Stimulated activated effector memory CD8-positive, alpha-beta T cell treated with anti-CD3 and anti-CD28 coated beads, Interleukin-12 subunit alpha, Interleukin-12 subunit beta, amount 100 ng/mL, for 72 hours (primary cell): ENCODE data around the gene QPCT.

ENCODE experiments used
- ATAC-seq: fragments of 150-1000 bp; cut with Tn5 transposase; 2 replicates; pipeline ENCODE4 v1.10.0; 2021
- DNase-seq, 2 donors: peaks; one replicate each; pipeline ENCODE4 v3.0.0; 2021 to 2022; ENCODE audit warnings: low spot score in 2 of 2
- H3K27ac Mint-ChIP-seq: one replicate; pipeline ENCODE4 v1.8.0; 2022; ENCODE audit warnings: mild to moderate bottlenecking, mixed read lengths
- H3K36me3 Mint-ChIP-seq: one replicate; pipeline ENCODE4 v1.8.0; 2022; ENCODE audit warnings: mild to moderate bottlenecking, mixed read lengths
- H3K4me1 Mint-ChIP-seq: one replicate; pipeline ENCODE4 v1.8.0; 2022; ENCODE audit warnings: mixed read lengths
- H3K4me3 Mint-ChIP-seq: one replicate; pipeline ENCODE4 v1.8.0; 2022; ENCODE audit warnings: mild to moderate bottlenecking, mixed read lengths
- H3K9me3 Mint-ChIP-seq: one replicate; pipeline ENCODE4 v1.8.0; 2022; ENCODE audit warnings: mixed read lengths

QPCT gene

GRCh38 chr2:37321029-37321682, 23.3 kb upstream of the QPCT start:
- Mint-ChIP-seq H3K4me1 (peaks cover 43% of the 10 kb centered on the region), H3K9me3 (no peaks in the 10 kb centered on the region), H3K27ac (peak overlapping the region; percentile 47), H3K36me3 (peaks cover 31% of the 10 kb centered on the region), H3K4me3 (peak overlapping the region; percentile 18)
- DNase-seq (no peak), ATAC-seq (no peak)

GRCh38 chr2:37322368-37322767, 22.1 kb upstream of the QPCT start:
- Mint-ChIP-seq H3K9me3 (no peaks in the 10 kb centered on the region), H3K4me3 (peak overlapping the region; percentile 87), H3K27ac (peak overlapping the region; percentile 32), H3K4me1 (peaks cover 44% of the 10 kb centered on the region), H3K36me3 (peaks cover 22% of the 10 kb centered on the region)
- ATAC-seq (no peak), DNase-seq (no peak)

GRCh38 chr2:37323176-37323780, 21.2 kb upstream of the QPCT start:
- Mint-ChIP-seq H3K4me1 (peaks cover 35% of the 10 kb centered on the region), H3K4me3 (peak overlapping the region; percentile 87), H3K36me3 (peaks cover 16% of the 10 kb centered on the region), H3K9me3 (no peaks in the 10 kb centered on the region), H3K27ac (peak overlapping the region; percentile 92)
- no peak for DNase-seq
- ATAC-seq: no peak

- peak; percentile 22 to 64 for DNase-seq
- H3K4me1 Mint-ChIP-seq: peaks cover 28% of the 10 kb centered on the region
- no peaks in the 10 kb centered on the region for H3K9me3 Mint-ChIP-seq
- H3K4me3 Mint-ChIP-seq: peak overlapping the region; percentile 87
- peak overlapping the region; percentile 92 for H3K27ac Mint-ChIP-seq
- ATAC-seq: peak; percentile 43
- H3K36me3 Mint-ChIP-seq: peaks cover 16% of the 10 kb centered on the region
Measured at GRCh38 chr2:37323781-37324535, 20.5 kb upstream of the QPCT start.

- ATAC-seq (no peak), DNase-seq (no peak)
- H3K36me3 Mint-ChIP-seq: peaks cover 16% of the 10 kb centered on the region
- H3K4me1 Mint-ChIP-seq: peaks cover 28% of the 10 kb centered on the region
- peak overlapping the region; percentile 87 for H3K4me3 Mint-ChIP-seq
- no peaks in the 10 kb centered on the region for H3K9me3 Mint-ChIP-seq
- H3K27ac Mint-ChIP-seq: no peak overlapping the region
Measured at GRCh38 chr2:37324536-37324785, 20.0 kb upstream of the QPCT start.

GRCh38 chr2:37324786-37325624, 19.4 kb upstream of the QPCT start, which contains the start of gene PRKD3:
TSS of gene PRKD3 (minus strand) at chr2:37324833. CDS start at chr2:37316524, 8,309 bp downstream.
- H3K27ac Mint-ChIP-seq: peak within 1 kb of the TSS; percentile 92
- H3K9me3 Mint-ChIP-seq: no peaks in the 10 kb centered on the region
- peak within 1 kb of the TSS; percentile 87 for H3K4me3 Mint-ChIP-seq
- ATAC-seq (peak; percentile 87), DNase-seq (peak; percentile 51 to 83)
- peaks cover 28% of the 10 kb centered on the region for H3K4me1 Mint-ChIP-seq
- peaks cover 16% of the 10 kb centered on the region for H3K36me3 Mint-ChIP-seq

DNA sequence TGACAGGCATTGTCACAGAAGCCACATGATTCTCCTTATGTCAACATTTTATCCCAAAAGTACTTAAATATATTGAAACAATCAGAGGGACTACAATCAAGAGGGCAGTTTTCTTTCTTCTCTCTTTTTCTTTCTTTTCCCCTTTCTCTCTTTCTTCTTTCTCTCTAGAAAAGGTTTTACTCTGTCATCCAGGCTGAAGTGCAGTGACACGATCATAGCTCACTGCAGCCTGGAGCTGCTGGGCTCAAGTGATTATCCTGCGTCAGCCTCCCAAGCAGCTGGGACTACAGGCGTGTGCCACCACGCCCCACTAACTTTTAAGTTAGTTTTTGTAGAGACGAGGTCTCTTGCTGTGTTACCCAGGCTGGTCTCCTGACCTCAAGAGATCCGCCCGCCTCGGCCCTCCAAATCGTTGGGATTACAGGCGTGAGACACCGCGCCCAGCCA, 18.8 kb upstream of the QPCT start:
- H3K36me3 Mint-ChIP-seq: peaks cover 16% of the 10 kb centered on the region
- no peaks in the 10 kb centered on the region for H3K9me3 Mint-ChIP-seq
- ATAC-seq: no peak
- H3K4me3 Mint-ChIP-seq: peak overlapping the region; percentile 87
- no peak for DNase-seq
- H3K4me1 Mint-ChIP-seq: peaks cover 28% of the 10 kb centered on the region
- peak overlapping the region; percentile 39 for H3K27ac Mint-ChIP-seq

DNA sequence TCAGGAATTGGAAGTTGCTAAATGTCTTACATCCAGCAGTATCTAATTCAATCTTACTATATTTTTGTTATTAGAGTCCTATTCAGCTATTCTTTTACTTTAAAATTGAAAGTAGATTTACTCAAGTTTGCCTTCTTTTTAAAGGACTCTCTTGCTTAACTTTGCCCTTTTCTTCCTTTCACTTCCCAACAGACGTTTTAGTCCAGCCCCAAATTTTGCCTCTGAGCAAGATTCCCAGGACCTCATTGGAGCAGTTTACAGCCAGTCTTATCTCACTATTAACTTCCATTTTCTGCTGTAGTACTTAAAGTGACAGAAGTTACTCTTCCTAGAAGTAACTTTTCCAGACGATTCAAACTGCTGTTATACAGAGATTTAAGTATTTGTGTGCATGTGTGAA, 18.1 kb upstream of the QPCT start:
- Mint-ChIP-seq H3K4me1 (peaks cover 26% of the 10 kb centered on the region), H3K9me3 (no peaks in the 10 kb centered on the region), H3K27ac (no peak overlapping the region), H3K36me3 (peaks cover 16% of the 10 kb centered on the region), H3K4me3 (no peak overlapping the region)
- ATAC-seq (no peak), DNase-seq (no peak)

DNA sequence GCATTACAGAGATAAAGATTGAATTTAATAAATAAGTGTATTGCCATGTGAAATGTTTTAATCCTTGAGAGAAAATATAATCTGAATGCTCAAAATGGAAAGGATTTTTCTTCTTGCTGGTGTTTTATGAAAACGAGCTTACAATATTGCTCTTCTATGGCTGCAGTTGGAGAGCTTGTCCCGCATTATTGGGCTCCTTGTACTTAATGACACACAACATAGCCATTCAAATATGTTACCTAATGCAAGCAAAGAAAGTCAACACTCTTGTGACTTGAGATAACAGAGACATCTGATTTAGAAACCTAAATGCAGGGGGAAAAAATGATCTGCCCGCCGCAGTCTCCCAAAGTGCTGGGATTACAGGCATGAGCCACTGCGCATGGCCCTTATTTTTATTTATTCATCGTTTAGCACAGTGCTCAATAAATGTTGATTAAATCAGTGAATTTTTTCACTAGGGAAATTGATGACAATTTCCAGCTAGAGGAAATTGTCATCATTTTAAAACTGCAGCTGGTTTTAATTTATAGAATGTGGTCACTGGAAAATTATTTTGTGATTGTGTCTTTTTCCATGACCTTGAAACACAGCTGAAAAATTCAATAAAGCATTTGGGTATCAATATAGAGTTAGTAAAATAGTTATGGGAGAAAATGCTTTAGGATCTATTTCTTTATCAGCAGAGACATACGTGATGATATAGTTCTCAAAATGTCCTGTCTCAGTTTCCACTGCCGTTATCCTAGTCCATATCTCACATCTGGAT, 17.4 kb upstream of the QPCT start:
- Mint-ChIP-seq H3K9me3 (no peaks in the 10 kb centered on the region), H3K4me1 (peaks cover 21% of the 10 kb centered on the region)
- no peak for DNase-seq

GRCh38 chr2:37330681-37331080, 13.7 kb upstream of the QPCT start:
- DNase-seq (no peak), ATAC-seq (no peak)
- H3K4me1 Mint-ChIP-seq: peaks cover 8% of the 10 kb centered on the region
- H3K36me3 Mint-ChIP-seq: no peaks in the 10 kb centered on the region
- H3K4me3 Mint-ChIP-seq: no peak overlapping the region
- no peak overlapping the region for H3K27ac Mint-ChIP-seq
- no peaks in the 10 kb centered on the region for H3K9me3 Mint-ChIP-seq

More for the DNA sequence above, 17.4 kb upstream of the QPCT start:
- Mint-ChIP-seq H3K4me3 (no peak overlapping the region), H3K36me3 (peaks cover 16% of the 10 kb centered on the region), H3K27ac (no peak overlapping the region)
- no peak for ATAC-seq

DNA sequence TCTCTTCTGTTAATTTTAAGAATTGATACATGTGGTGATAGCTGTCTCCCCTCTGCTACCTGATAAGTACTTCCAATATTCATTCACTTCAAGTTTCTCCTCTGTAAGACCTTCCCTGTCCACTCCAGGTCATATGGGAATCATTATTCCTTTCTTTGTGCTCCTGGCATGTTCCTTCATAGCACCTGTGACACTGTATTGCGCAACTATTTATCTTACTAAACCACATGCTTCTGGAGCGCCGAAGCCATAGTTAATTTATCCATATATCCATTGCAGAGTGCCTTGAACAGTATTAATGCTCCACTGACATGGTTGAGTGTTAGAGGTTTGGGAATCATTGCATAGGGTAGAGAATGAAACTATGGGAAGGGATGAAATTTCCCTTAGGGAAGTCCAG, 11.9 kb upstream of the QPCT start:
- Mint-ChIP-seq H3K4me1 (no peaks in the 10 kb centered on the region), H3K9me3 (no peaks in the 10 kb centered on the region), H3K27ac (no peak overlapping the region), H3K36me3 (no peaks in the 10 kb centered on the region), H3K4me3 (no peak overlapping the region)
- no peak for DNase-seq
- ATAC-seq: no peak

- no peaks in the 10 kb centered on the region for H3K36me3 Mint-ChIP-seq
- no peaks in the 10 kb centered on the region for H3K9me3 Mint-ChIP-seq
- DNase-seq (no peak), ATAC-seq (no peak)
- no peak overlapping the region for H3K4me3 Mint-ChIP-seq
- H3K27ac Mint-ChIP-seq: no peak overlapping the region
- H3K4me1 Mint-ChIP-seq: no peaks in the 10 kb centered on the region
Measured at GRCh38 chr2:37333256-37333655, 11.2 kb upstream of the QPCT start.

DNA sequence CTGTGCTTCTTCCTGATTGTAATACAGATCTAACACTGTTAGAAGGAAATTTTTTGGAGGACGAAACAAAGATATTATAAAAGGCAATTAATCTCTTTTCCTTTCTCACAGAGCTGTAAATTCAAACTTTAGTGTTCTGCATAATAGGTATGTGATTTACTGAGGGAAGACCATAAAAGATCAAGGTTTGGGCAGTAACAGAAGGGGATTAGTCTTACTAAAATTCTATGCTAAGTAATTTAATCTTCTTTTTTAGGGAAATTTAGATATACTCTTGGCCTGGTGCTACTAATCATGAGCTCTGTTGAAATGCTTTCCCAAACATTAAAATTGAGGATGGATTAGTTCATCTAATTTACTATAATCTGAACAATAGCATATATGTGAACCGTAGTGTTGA, 8.8 kb upstream of the QPCT start:
- no peak for DNase-seq
- Mint-ChIP-seq H3K4me3 (no peak overlapping the region), H3K27ac (no peak overlapping the region), H3K36me3 (no peaks in the 10 kb centered on the region), H3K4me1 (no peaks in the 10 kb centered on the region), H3K9me3 (no peaks in the 10 kb centered on the region)
- ATAC-seq: no peak

DNA sequence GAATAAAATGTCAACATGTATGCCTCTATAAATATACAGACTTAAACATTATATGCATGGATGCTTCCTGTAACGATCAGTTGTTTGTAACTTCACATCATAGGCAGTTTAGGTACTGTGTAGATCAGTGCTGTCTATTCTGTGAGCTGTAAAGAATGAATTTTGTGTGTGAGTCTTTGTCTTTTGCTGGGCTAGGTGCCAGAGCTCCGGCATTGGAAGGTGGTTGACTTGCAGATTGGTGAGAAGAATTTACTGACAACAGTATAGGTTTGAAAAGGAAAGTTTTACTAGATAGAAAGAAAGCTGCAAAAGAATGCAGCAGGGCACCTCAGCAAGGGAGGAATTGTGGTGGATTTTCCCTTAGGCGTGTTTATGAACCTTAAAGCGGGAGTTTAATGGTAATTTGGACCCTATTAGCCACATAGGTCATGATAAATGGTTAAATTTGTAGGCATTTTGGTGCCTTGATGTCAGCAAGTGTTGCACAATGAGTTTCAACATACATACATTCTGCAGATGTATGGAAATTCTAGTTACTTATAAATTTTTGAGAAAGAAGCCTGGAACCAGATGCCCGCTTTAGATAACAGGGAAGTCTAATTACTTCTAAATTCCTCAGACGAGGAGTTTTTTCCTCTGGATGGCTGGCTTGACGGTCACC, 6.7 kb upstream of the QPCT start:
- ATAC-seq: no peak
- DNase-seq: no peak
- Mint-ChIP-seq H3K9me3 (no peaks in the 10 kb centered on the region), H3K4me1 (no peaks in the 10 kb centered on the region), H3K4me3 (no peak overlapping the region), H3K27ac (no peak overlapping the region), H3K36me3 (no peaks in the 10 kb centered on the region)
